ENCODE data around the gene SLC16A9. TPM values are rescaled to one million over a fixed set of nuclear protein-coding genes. Genes with fewer than 3 reads are reported as not detected.

SLC16A9 gene
- total RNA-seq, 1 donor, result 1.5 TPM

DNA sequence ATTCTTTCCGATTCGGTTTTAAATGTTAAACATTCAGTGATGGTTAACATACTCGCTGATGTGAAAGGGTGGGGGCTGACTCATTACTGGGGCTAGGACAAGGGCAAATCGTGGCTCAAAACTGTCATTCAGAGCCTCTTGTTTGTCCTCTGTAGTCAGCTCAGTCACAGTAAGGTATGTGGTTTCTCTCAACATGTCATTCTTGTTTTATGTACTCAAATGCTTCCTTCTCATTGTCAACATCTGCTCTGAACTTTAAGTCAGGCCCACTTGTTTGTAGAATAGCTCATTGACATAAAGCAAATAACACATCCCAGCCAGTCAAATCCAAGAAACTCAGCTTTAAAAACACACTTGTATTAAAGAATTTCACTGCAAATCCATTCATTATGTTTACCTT lies 7.3 kb downstream of the SLC16A9 start:
- TF ChIP-seq, protein P1, sequence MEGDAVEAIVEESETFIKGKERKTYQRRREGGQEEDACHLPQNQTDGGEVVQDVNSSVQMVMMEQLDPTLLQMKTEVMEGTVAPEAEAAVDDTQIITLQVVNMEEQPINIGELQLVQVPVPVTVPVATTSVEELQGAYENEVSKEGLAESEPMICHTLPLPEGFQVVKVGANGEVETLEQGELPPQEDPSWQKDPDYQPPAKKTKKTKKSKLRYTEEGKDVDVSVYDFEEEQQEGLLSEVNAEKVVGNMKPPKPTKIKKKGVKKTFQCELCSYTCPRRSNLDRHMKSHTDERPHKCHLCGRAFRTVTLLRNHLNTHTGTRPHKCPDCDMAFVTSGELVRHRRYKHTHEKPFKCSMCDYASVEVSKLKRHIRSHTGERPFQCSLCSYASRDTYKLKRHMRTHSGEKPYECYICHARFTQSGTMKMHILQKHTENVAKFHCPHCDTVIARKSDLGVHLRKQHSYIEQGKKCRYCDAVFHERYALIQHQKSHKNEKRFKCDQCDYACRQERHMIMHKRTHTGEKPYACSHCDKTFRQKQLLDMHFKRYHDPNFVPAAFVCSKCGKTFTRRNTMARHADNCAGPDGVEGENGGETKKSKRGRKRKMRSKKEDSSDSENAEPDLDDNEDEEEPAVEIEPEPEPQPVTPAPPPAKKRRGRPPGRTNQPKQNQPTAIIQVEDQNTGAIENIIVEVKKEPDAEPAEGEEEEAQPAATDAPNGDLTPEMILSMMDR (IDR thresholded peaks at IDR 0.05; ENCODE audit: insufficient read depth, low read length), result no peak
- no peak for DNase-seq (ENCODE audit: low read depth)

DNA sequence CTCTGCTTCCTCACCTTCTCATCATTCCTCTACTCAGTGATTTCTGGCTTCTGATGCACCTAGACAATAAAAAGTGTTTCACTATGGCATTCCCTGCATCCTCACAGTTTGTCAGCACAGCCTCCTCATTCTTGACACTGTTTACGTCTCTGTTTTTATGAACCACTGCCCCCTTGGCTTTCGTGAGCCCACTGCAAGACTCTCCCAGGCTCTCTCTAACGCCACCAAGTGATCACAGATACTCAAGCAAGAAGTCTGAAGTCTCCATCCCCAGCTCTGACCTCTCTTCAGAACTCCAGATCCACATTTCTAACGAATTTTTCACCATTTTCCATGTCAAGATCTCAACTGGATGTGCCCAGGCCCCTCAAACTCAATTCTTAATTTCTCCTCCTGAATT lies 8.9 kb downstream of the SLC16A9 start:
- TF ChIP-seq, protein P1 (IDR thresholded peaks at IDR 0.05; ENCODE audit: insufficient read depth, low read length), result no peak
- H3K4me3 ChIP-seq (ENCODE audit: low read depth, low read length), result no peak overlapping the region
- DNase-seq (ENCODE audit: low read depth), result no peak

More for the DNA sequence above, 7.3 kb downstream of the SLC16A9 start:
- no peak overlapping the region for H3K4me3 ChIP-seq (ENCODE audit: low read depth, low read length)

- no peak overlapping the region for H3K4me3 ChIP-seq (ENCODE audit: low read depth, low read length)
- no peak for DNase-seq (ENCODE audit: low read depth)
- TF ChIP-seq, protein P1 (IDR thresholded peaks at IDR 0.05; ENCODE audit: insufficient read depth, low read length), result no peak
Observed at GRCh38 chr10:59698326-59698725, 11.3 kb downstream of the SLC16A9 start.

DNA sequence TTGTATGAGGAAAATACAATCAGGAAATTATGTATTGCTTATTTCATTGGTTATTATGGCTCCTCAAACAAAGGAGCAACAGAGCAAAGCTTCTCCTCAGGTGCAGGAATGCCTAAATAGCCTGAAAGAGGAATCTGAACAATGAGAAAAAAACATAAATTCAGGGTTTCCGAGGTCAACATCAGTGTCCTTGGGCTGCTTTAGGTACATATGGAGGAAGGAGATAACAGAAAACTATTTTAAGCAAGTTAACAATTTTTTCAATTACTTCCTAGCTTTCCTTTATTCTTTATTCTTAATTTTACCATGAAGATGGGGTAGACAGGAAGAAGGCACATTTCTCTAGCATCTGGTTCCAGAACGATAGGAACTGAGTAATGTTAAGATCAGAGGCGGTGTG lies 14.0 kb downstream of the SLC16A9 start:
- DNase-seq (ENCODE audit: low read depth), result no peak
- H3K4me3 ChIP-seq (ENCODE audit: low read depth, low read length), result no peak overlapping the region
- TF ChIP-seq, protein P1 (IDR thresholded peaks at IDR 0.05; ENCODE audit: insufficient read depth, low read length), result no peak

- TF ChIP-seq, protein P1 (IDR thresholded peaks at IDR 0.05; ENCODE audit: insufficient read depth, low read length), result no peak
- DNase-seq (ENCODE audit: low read depth), result no peak
- no peak overlapping the region for H3K4me3 ChIP-seq (ENCODE audit: low read depth, low read length)
Observed at GRCh38 chr10:59694936-59695335, 14.7 kb downstream of the SLC16A9 start.

DNA sequence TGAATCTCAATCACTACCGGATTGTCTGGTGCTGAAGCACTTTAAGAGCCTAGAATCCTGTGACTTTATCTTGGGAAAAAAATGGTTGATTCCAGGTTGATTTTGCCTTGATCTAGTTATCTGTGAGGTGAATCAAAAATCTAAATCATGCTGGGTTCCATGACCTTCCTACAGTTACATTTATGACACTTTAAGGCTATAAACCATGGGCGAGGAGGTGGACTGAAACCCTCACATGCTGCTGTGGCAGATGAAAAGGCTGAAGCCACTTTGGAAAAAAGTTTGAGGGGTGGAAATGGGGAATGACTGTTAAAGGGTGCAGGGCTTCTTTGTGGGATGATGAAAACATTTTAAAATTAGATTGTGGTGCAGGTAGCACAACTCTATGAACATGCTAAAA lies 17.5 kb downstream of the SLC16A9 start:
- TF ChIP-seq, protein P1 (IDR thresholded peaks at IDR 0.05; ENCODE audit: insufficient read depth, low read length), result no peak
- DNase-seq (ENCODE audit: low read depth), result no peak
- H3K4me3 ChIP-seq (ENCODE audit: low read depth, low read length), result no peak overlapping the region

GRCh38 chr10:59688921-59689351 lies 20.7 kb downstream of the SLC16A9 start:
- TF ChIP-seq, protein P1 (IDR thresholded peaks at IDR 0.05; ENCODE audit: insufficient read depth, low read length), result no peak
- DNase-seq (ENCODE audit: low read depth), result no peak
- no peak overlapping the region for H3K4me3 ChIP-seq (ENCODE audit: low read depth, low read length)

Data from fibroblast of the aortic adventitia (primary cell).